Liver (tissue), 9 donors: ENCODE data around the gene CLIP1. TPM values are rescaled to one million over a fixed set of nuclear protein-coding genes. Genes with fewer than 3 reads are reported as not detected.

ENCODE experiments used
- DNase-seq: peaks from one replicate; pipeline ENCODE4 v3.0.0-alpha.2; 2017; ENCODE audit warnings: low spot score
- H3K27ac ChIP-seq, 2 donors: one replicate each; pipeline ENCODE4 v1.7.0; 2013; ENCODE audit warnings: inconsistent platforms in 2 of 2, low read length in 2 of 2, control low read depth in 1 of 2, low read depth in 1 of 2, mild to moderate bottlenecking in 1 of 2
- H3K27me3 ChIP-seq, 4 donors: one replicate each; pipeline versions ENCODE4 v1.6.1 to v1.7.0; 2013; ENCODE audit warnings: low read length in 3 of 4, inconsistent platforms in 1 of 4, mild to moderate bottlenecking in 1 of 4, moderate library complexity in 1 of 4; ENCODE audit not compliant: control insufficient read depth in 4 of 4, insufficient read depth in 4 of 4
- H3K36me3 ChIP-seq, 4 donors: one replicate each; pipeline versions ENCODE4 v1.6.1 to v1.7.0; 2013; ENCODE audit warnings: low read length in 3 of 4, mild to moderate bottlenecking in 3 of 4, low read depth in 1 of 4, moderate library complexity in 1 of 4; ENCODE audit not compliant: control insufficient read depth in 4 of 4, insufficient read depth in 3 of 4
- H3K4me1 ChIP-seq, 4 donors: one replicate each; pipeline versions ENCODE4 v1.6.1 to v1.7.0; 2013; ENCODE audit warnings: low read length in 3 of 4, mild to moderate bottlenecking in 3 of 4, moderate library complexity in 1 of 4; ENCODE audit not compliant: control insufficient read depth in 4 of 4, insufficient read depth in 4 of 4
- H3K4me3 ChIP-seq, 3 donors: one replicate each; pipeline versions ENCODE4 v1.6.1 to v1.7.0; 2013; ENCODE audit warnings: low read length in 3 of 3, control low read depth in 1 of 3, low read depth in 1 of 3, mild to moderate bottlenecking in 1 of 3
- H3K9ac ChIP-seq, 2 donors: one replicate each; pipeline ENCODE4 v1.7.0; 2013; ENCODE audit warnings: low read length in 2 of 2, mild to moderate bottlenecking in 2 of 2, moderate library complexity in 2 of 2, control low read depth in 1 of 2, low read depth in 1 of 2
- H3K9me3 ChIP-seq, 4 donors: one replicate each; pipeline versions ENCODE4 v1.6.1 to v1.7.0; 2013; ENCODE audit warnings: low read length in 3 of 4; ENCODE audit not compliant: control insufficient read depth in 4 of 4
- CTCF ChIP-seq: fragments of 150-350 bp; IDR thresholded peaks from 2 replicates; pipeline ENCODE4 v1.5.1; 2017; ENCODE audit warnings: improper control_type of control experiment, low read depth, low read length; ENCODE audit not compliant: missing input control
- EGR1 ChIP-seq, 2 donors: IDR thresholded peaks; 2 replicates each; pipeline ENCODE4 v1.6.1; 2016 to 2018; ENCODE audit warnings: antibody characterized with exemption in 2 of 2, low read depth in 2 of 2
- FOXA1 ChIP-seq: IDR thresholded peaks from 2 replicates; pipeline ENCODE4 v1.6.1; 2016; ENCODE audit warnings: antibody characterized with exemption
- GABPA ChIP-seq, 2 donors: IDR thresholded peaks in 1 of 2; conservative IDR thresholded peaks in 1 of 2; 2 replicates each; pipeline ENCODE4 v1.6.1; 2016; ENCODE audit warnings: antibody characterized with exemption in 2 of 2, mild to moderate bottlenecking in 1 of 2, moderate library complexity in 1 of 2
- HNF4G ChIP-seq: IDR thresholded peaks from 2 replicates; pipeline ENCODE4 v1.6.1; 2016; ENCODE audit warnings: antibody characterized with exemption
- JUND ChIP-seq, 2 donors: IDR thresholded peaks; 2 replicates each; pipeline ENCODE4 v1.6.1; 2016; ENCODE audit warnings: antibody characterized with exemption in 2 of 2
- NR2F2 ChIP-seq: IDR thresholded peaks from 2 replicates; pipeline ENCODE4 v1.6.1; 2016; ENCODE audit warnings: antibody characterized with exemption
- RAD21 ChIP-seq, 2 donors: IDR thresholded peaks; 2 replicates each; pipeline ENCODE4 v1.6.1; 2016; ENCODE audit warnings: antibody characterized with exemption in 2 of 2, mild to moderate bottlenecking in 2 of 2
- TAF1 ChIP-seq: conservative IDR thresholded peaks from 2 replicates; pipeline ENCODE4 v1.6.1; 2016; ENCODE audit warnings: antibody characterized with exemption, mild to moderate bottlenecking
- YY1 ChIP-seq: IDR thresholded peaks from 2 replicates; pipeline ENCODE4 v1.6.1; 2016; ENCODE audit warnings: antibody characterized with exemption, mild to moderate bottlenecking
- WGBS: extraction: QIAGEN DNeasy Blood & Tissue Kit; methylation state at CpG from one replicate; pipeline ENCODE4 v1.1.7; 2013; 5-methylcytosine and 5-hydroxymethylcytosine counted together
- polyA plus RNA-seq, 2 donors: library from polyadenylated mRNA; stranded (reverse) in 1 of 2; unstranded in 1 of 2; fragments of 200-250 nt in 1 of 2; fragments of >200 nt in 1 of 2; fragmentation: Nextera tagmentation in 1 of 2; extraction: Ambion mirVana in 1 of 2; gene quantifications; one replicate each; pipeline versions ENCODE4 v1.2.1 to v1.2.3, GENCODE V29; 2013 to 2015
- total RNA-seq, 2 donors: library from RNA; depleted of rRNA; stranded (reverse); fragments of >200 nt; gene quantifications; one replicate each; pipeline ENCODE4 v1.2.3, GENCODE V29; 2014
- TF ChIP-seq, protein P1 (sequence below): IDR thresholded peaks from 2 replicates; pipeline ENCODE4 v1.6.1; 2016; ENCODE audit warnings: antibody characterized with exemption
- TF ChIP-seq, protein P2 (sequence below): IDR thresholded peaks from 2 replicates; pipeline ENCODE4 v1.6.1; 2016; ENCODE audit warnings: antibody characterized with exemption, mild to moderate bottlenecking
- donor health status: healthy.
- donor health status: healthy.
- donor health status: healthy.
- donor health status: healthy.
- donor health status: healthy.

Gene CLIP1
- total and polyA plus RNA-seq, 4 donors = 13.0 to 41.9 (median 26.0) TPM

GRCh38 chr12:122459211-122459610 lies 36.7 kb upstream of the CLIP1 start:
- Histone ChIP-seq H3K27ac (no peak overlapping the region), H3K27me3 (no peaks in the 10 kb centered on the region), H3K9me3 (no peaks in the 10 kb centered on the region), H3K4me1 (no peaks in the 10 kb centered on the region), H3K36me3 (no peaks in the 10 kb centered on the region), H3K9ac (no peak overlapping the region), H3K4me3 (no peak overlapping the region)
- no peak for TF ChIP-seq TAF1
- TF ChIP-seq, protein P1, sequence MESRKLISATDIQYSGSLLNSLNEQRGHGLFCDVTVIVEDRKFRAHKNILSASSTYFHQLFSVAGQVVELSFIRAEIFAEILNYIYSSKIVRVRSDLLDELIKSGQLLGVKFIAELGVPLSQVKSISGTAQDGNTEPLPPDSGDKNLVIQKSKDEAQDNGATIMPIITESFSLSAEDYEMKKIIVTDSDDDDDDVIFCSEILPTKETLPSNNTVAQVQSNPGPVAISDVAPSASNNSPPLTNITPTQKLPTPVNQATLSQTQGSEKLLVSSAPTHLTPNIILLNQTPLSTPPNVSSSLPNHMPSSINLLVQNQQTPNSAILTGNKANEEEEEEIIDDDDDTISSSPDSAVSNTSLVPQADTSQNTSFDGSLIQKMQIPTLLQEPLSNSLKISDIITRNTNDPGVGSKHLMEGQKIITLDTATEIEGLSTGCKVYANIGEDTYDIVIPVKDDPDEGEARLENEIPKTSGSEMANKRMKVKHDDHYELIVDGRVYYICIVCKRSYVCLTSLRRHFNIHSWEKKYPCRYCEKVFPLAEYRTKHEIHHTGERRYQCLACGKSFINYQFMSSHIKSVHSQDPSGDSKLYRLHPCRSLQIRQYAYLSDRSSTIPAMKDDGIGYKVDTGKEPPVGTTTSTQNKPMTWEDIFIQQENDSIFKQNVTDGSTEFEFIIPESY = no peak
- no peak for TF ChIP-seq RAD21 (IDR thresholded peaks at IDR 0.05)
- TF ChIP-seq CTCF = no peak
- no peak for TF ChIP-seq FOXA1
- no peak for TF ChIP-seq NR2F2
- TF ChIP-seq HNF4G = no peak
- no peak for TF ChIP-seq YY1
- TF ChIP-seq, protein P2, sequence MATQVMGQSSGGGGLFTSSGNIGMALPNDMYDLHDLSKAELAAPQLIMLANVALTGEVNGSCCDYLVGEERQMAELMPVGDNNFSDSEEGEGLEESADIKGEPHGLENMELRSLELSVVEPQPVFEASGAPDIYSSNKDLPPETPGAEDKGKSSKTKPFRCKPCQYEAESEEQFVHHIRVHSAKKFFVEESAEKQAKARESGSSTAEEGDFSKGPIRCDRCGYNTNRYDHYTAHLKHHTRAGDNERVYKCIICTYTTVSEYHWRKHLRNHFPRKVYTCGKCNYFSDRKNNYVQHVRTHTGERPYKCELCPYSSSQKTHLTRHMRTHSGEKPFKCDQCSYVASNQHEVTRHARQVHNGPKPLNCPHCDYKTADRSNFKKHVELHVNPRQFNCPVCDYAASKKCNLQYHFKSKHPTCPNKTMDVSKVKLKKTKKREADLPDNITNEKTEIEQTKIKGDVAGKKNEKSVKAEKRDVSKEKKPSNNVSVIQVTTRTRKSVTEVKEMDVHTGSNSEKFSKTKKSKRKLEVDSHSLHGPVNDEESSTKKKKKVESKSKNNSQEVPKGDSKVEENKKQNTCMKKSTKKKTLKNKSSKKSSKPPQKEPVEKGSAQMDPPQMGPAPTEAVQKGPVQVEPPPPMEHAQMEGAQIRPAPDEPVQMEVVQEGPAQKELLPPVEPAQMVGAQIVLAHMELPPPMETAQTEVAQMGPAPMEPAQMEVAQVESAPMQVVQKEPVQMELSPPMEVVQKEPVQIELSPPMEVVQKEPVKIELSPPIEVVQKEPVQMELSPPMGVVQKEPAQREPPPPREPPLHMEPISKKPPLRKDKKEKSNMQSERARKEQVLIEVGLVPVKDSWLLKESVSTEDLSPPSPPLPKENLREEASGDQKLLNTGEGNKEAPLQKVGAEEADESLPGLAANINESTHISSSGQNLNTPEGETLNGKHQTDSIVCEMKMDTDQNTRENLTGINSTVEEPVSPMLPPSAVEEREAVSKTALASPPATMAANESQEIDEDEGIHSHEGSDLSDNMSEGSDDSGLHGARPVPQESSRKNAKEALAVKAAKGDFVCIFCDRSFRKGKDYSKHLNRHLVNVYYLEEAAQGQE = no peak
- no peak for TF ChIP-seq EGR1 (IDR thresholded peaks at IDR 0.05; ENCODE audit: low read depth in 2 of 2)
- TF ChIP-seq GABPA (IDR thresholded peaks at IDR 0.05 in 1 of 2, conservative IDR thresholded peaks at IDR 0.05 in 1 of 2) = no peak
- 66% methylated on average over 2 of the region's 2 CpGs for WGBS
- no peak for DNase-seq

DNA sequence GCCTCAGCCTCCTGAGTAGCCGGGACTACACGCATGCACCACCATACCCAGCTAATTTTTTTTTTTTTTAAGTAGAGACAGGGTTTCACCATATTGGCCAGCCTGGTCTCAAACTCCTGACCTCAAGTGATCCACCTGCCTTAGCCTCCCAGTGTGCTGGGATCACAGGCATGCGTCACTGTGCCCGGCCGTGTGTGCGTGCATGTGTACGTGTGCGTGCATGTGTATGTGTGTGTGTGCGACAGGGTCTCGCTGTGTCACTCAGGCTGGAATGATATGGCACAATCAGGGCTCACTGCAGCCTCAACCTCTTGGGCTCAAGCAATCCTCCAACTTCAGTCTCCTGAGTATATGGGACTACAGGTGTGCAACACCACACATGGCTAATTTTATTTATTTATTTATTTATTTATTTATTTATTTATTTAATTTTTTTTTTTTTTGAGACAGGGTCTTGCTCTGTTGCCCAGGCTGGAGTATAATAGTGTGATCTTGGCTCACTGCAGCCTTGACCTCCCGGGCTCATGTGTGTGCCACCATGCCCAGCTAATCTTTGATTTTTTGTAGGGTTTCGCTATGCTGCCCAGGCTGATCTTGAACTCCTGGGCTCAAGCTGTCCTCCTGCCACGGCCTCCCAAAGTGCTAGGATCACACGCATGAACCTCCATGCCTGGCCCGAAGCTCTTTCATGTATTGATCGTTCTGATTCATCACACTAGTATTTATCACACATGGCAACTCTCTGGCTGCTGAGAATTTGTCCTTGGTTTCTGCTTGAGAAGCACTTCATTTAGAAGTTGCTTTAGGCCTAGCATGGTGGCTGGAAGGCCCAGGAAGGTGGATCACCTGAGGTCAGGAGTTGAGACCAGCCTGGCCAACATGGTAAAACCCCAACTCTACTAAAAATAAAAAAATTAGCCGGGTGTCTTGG lies 35.9 kb upstream of the CLIP1 start:
- no peaks in the 10 kb centered on the region for H3K4me1 ChIP-seq
- TF ChIP-seq NR2F2 (no peak), CTCF (no peak), GABPA (IDR thresholded peaks at IDR 0.05 in 1 of 2, conservative IDR thresholded peaks at IDR 0.05 in 1 of 2) (no peak), TAF1 (no peak), HNF4G (no peak), YY1 (no peak), JUND (IDR thresholded peaks at IDR 0.05) (no peak)
- TF ChIP-seq, protein P1 = no peak
- H3K9ac ChIP-seq = no peak overlapping the region
- H3K36me3 ChIP-seq = no peaks in the 10 kb centered on the region
- no peaks in the 10 kb centered on the region for H3K9me3 ChIP-seq
- no peaks in the 10 kb centered on the region for H3K27me3 ChIP-seq
- DNase-seq = no peak
- 92% methylated on average over 17 of the region's 17 CpGs for WGBS
- H3K27ac ChIP-seq = no peak overlapping the region
- no peak overlapping the region for H3K4me3 ChIP-seq
